B cell (primary cell): ENCODE results near the gene KRT72.

Source experiments
- CTCF ChIP-seq: fragments of 200-600 bp; IDR thresholded peaks from one replicate; pipeline ENCODE4 v1.8.0; 2022; ENCODE audit warnings: antibody characterized with exemption, mild to moderate bottlenecking
- EZH2 ChIP-seq: IDR thresholded peaks from 2 replicates; pipeline ENCODE4 v1.6.1; 2012; ENCODE audit warnings: borderline replicate concordance, low read depth, mild to moderate bottlenecking, moderate library complexity, low read length; ENCODE audit not compliant: insufficient read depth, poor library complexity, severe bottlenecking

DNA sequence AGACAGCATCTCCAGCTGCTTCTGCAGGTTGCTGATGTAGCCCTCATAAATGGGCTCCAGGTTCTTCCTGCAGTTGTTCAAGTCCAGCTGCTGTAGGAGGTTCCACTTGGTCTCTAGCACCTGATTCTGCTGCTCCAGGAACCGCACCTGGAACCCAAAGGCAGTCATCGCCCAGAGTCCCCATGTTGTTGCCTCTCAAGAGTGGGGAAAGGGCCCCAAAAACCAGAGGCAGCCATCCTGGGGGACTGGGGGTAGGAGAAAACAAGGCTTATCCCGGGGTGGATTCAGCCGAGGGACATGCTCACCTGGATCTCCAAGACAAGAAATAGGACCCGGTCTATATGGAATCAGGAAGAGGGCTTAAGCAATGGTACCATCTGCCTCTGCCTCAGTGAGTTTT is 2.3 kb downstream of the KRT72 start:
- TF ChIP-seq CTCF (no peak), EZH2 (no peak)
